Upper lobe of right lung (tissue), 1 donor: ENCODE data around the gene MUC7. TPM values are rescaled to one million over a fixed set of nuclear protein-coding genes. Genes with fewer than 3 reads are reported as not detected.

ENCODE experiments used
- ATAC-seq: fragments of 200-7000 bp; cut with Tn5 transposase; one replicate; pipeline ENCODE4 v1.9.1; 2020; ENCODE audit warnings: mild to moderate bottlenecking, moderate library complexity
- DNase-seq: peaks from one replicate; pipeline ENCODE4 v3.0.0-alpha.2; 2020
- H3K27ac ChIP-seq: fragments of 200-600 bp; one replicate; pipeline ENCODE4 v1.8.0; 2022
- H3K27me3 ChIP-seq: fragments of 200-600 bp; one replicate; pipeline ENCODE4 v1.8.0; 2022; ENCODE audit warnings: mild to moderate bottlenecking
- H3K36me3 ChIP-seq: fragments of 200-600 bp; one replicate; pipeline ENCODE4 v1.8.0; 2022
- H3K4me1 ChIP-seq: fragments of 200-600 bp; one replicate; pipeline ENCODE4 v1.8.0; 2022
- H3K4me3 ChIP-seq: fragments of 200-600 bp; one replicate; pipeline ENCODE4 v1.8.0; 2022; ENCODE audit warnings: mild to moderate bottlenecking
- H3K9me3 ChIP-seq: fragments of 200-600 bp; one replicate; pipeline ENCODE4 v1.8.0; 2022
- CTCF ChIP-seq: fragments of 200-600 bp; IDR thresholded peaks from one replicate; pipeline ENCODE4 v1.8.0; 2022; ENCODE audit warnings: antibody characterized with exemption
- intact Hi-C: fragments of 100-400 bp; cut with DNase I; formaldehyde crosslinking; loops from one replicate; pipeline ENCODE4 v1.11.0; 2022
- total RNA-seq: library from RNA; stranded (reverse); fragmentation: NEBNext Ultra II Directional; extraction: Animal tissue kit (Norgen Biotek cat#: 25700); gene quantifications from one replicate; pipeline ENCODE4 v1.2.1, GENCODE V29; 2021
- donor health status: DM: no; HTN: yes; CAD: no; lungs with severe emphysema.

MUC7 gene
- total RNA-seq, 1 donor from 2014 or later, result not detected

GRCh38 chr4:70504733-70505132, 32.7 kb downstream of the MUC7 start:
- intact Hi-C loops, result no loop called here
- H3K4me1 ChIP-seq, result no peaks in the 10 kb centered on the region
- no peak for DNase-seq

GRCh38 chr4:70505151-70505748, 33.3 kb downstream of the MUC7 start:
- Histone ChIP-seq H3K27ac (no peak overlapping the region), H3K27me3 (no peaks in the 10 kb centered on the region), H3K9me3 (no peaks in the 10 kb centered on the region), H3K4me3 (no peak overlapping the region), H3K36me3 (no peaks in the 10 kb centered on the region), H3K4me1 (no peaks in the 10 kb centered on the region)
- intact Hi-C loops, result no loop called here
- ATAC-seq, result peak; percentile 88
- peak; percentile 80 for DNase-seq
- peak; percentile 93 for TF ChIP-seq CTCF

More at GRCh38 chr4:70504733-70505132, 32.7 kb downstream of the MUC7 start:
- Histone ChIP-seq H3K27ac (no peak overlapping the region), H3K36me3 (no peaks in the 10 kb centered on the region), H3K27me3 (no peaks in the 10 kb centered on the region), H3K4me3 (no peak overlapping the region), H3K9me3 (no peaks in the 10 kb centered on the region)
- no peak for TF ChIP-seq CTCF
- ATAC-seq, result no peak

- no peaks in the 10 kb centered on the region for H3K4me1 ChIP-seq
- no peak for TF ChIP-seq CTCF
- no peaks in the 10 kb centered on the region for H3K27me3 ChIP-seq
- intact Hi-C loops, result no loop called here
- H3K9me3 ChIP-seq, result no peaks in the 10 kb centered on the region
- DNase-seq (no peak), ATAC-seq (no peak)
- H3K27ac ChIP-seq, result no peak overlapping the region
- H3K36me3 ChIP-seq, result no peaks in the 10 kb centered on the region
- H3K4me3 ChIP-seq, result no peak overlapping the region
Measured at GRCh38 chr4:70508801-70509200, 36.8 kb downstream of the MUC7 start.

- ATAC-seq, result no peak
- H3K36me3 ChIP-seq, result no peaks in the 10 kb centered on the region
- intact Hi-C loops, result no loop called here
- H3K27me3 ChIP-seq, result no peaks in the 10 kb centered on the region
- TF ChIP-seq CTCF, result no peak
- DNase-seq, result no peak
- no peaks in the 10 kb centered on the region for H3K9me3 ChIP-seq
- no peaks in the 10 kb centered on the region for H3K4me1 ChIP-seq
- no peak overlapping the region for H3K27ac ChIP-seq
- no peak overlapping the region for H3K4me3 ChIP-seq
Measured at GRCh38 chr4:70511365-70511764, 39.4 kb downstream of the MUC7 start.

- intact Hi-C loops, result no loop called here
- DNase-seq (no peak), ATAC-seq (no peak)
- TF ChIP-seq CTCF, result no peak
- no peaks in the 10 kb centered on the region for H3K9me3 ChIP-seq
- no peak overlapping the region for H3K27ac ChIP-seq
- no peaks in the 10 kb centered on the region for H3K36me3 ChIP-seq
- H3K4me3 ChIP-seq, result no peak overlapping the region
- H3K27me3 ChIP-seq, result no peaks in the 10 kb centered on the region
- no peaks in the 10 kb centered on the region for H3K4me1 ChIP-seq
Measured at GRCh38 chr4:70515367-70516250, 43.6 kb downstream of the MUC7 start.
